H1 (cell line): Measurements from ENCODE around the gene CROT.

Experiments used
- CTCF ChIP-seq, 3 experiments: IDR thresholded peaks; 1 replicate in 2 of 3; 2 replicates in 1 of 3; pipeline versions ENCODE4 v1.5.1 to v1.6.1; 2011; ENCODE audit warnings: low read length in 3 of 3, mild to moderate bottlenecking in 3 of 3, inconsistent platforms in 2 of 3, low read depth in 1 of 3, moderate library complexity in 1 of 3; ENCODE audit not compliant: insufficient read depth in 1 of 3; ENCODE audit errors: control extremely low read depth in 1 of 3
- MAX ChIP-seq: IDR thresholded peaks from 2 replicates; pipeline ENCODE4 v1.6.1; 2012; ENCODE audit warnings: inconsistent platforms
- POLR2A ChIP-seq, 2 experiments: IDR thresholded peaks; 1 replicate in 1 of 2; 2 replicates in 1 of 2; pipeline ENCODE4 v1.6.1; 2011; ENCODE audit warnings: low read depth in 2 of 2, low read length in 2 of 2, mild to moderate bottlenecking in 2 of 2; ENCODE audit errors: control extremely low read depth in 1 of 2
- USF2 ChIP-seq: IDR thresholded peaks from 2 replicates; pipeline ENCODE4 v1.6.1; 2011; ENCODE audit warnings: low read length, improper control_type of control experiment

- TF ChIP-seq CTCF (IDR thresholded peaks at IDR 0.05; ENCODE audit: control extremely low read depth in 1 of 3, insufficient read depth in 1 of 3, low read depth in 1 of 3, low read length in 3 of 3) (no peak), USF2 (no peak), MAX (no peak), POLR2A (IDR thresholded peaks at IDR 0.05; ENCODE audit: control extremely low read depth in 1 of 2, low read depth in 2 of 2, low read length in 2 of 2) (no peak)
These were observed 6.0 kb upstream of the CROT start for GRCh38 chr7:87339373-87339897.
